ENCODE results near the gene CELF2. TPM values are rescaled to one million over a fixed set of nuclear protein-coding genes. Genes with fewer than 3 reads are reported as not detected.

CELF2 gene
- total and polyA plus RNA-seq, 9 of the 15 experiments (the other 6 are each of a cell fraction or from before 2014, with no cell fraction given): 4.0 to 20.3 (median 11.1) TPM

DNA sequence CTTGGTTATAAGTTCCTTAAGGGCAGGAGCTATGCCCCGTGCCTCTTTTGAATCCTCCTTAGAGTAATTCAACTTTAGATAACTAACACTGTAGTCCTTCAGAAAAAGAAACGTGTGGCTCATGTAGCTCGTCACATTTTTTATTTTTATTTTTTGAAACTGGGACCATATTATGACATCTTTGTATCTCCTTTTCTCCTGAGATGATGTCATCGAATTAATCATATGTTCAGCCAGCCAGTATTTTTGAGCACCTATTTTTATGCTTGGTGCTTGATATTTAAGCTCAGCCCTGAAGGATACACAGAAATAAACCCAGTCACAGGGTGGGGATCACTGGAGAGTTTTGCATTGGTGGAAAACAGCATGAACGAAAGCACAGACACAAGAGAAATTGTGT is 22.6 kb upstream of the CELF2 start:
- H3K27ac ChIP-seq (ENCODE audit: extremely low read depth, low read depth, low read length): no peak overlapping the region
- CTCF ChIA-PET (ENCODE audit: low intra/inter-chr PET ratio): no interaction called here
- no peak overlapping the region for H3K4me3 ChIP-seq
- TF ChIP-seq ATF3 (IDR thresholded peaks at IDR 0.05) (peak; percentile 36; the same call in 1 of the 2 replicates), ATF3 (CRISPR knock-in tag; conservative IDR thresholded peaks at IDR 0.05) (no peak), ZNF354B (CRISPR knock-in tag; IDR thresholded peaks at IDR 0.05) (no peak), SP1 (CRISPR knock-in tag; IDR thresholded peaks at IDR 0.05) (no peak), HDAC3 (IDR thresholded peaks at IDR 0.05; ENCODE audit: borderline replicate concordance, partially characterized antibody) (no peak), ID3 (CRISPR knock-in tag; IDR thresholded peaks at IDR 0.05) (no peak), ID3 (tag; IDR thresholded peaks at IDR 0.05) (no peak), PHF8 (IDR thresholded peaks at IDR 0.05; ENCODE audit: borderline replicate concordance, low read length) (no peak)
- BruUV-seq (replicated peaks): no TSS peak
- POLR2A ChIA-PET: no interaction called here
- no peaks in the 10 kb centered on the region for H3K27me3 ChIP-seq (ENCODE audit: control insufficient read depth in 2 of 2, insufficient read depth in 2 of 2, low read length in 2 of 2)
- no peaks in the 10 kb centered on the region for H3K4me1 ChIP-seq (replicated peaks in 1 of 2; ENCODE audit: control insufficient read depth in 2 of 2, insufficient read depth in 2 of 2, low read length in 2 of 2)
- no peak overlapping the region for H3K4me2 ChIP-seq (ENCODE audit: insufficient read depth, low read length)
- FAIRE-seq (no peak), ATAC-seq (no peak), DNase-seq (ENCODE audit: extremely low read depth in 1 of 4, low spot score in 3 of 4) (no peak)
- H3K36me3 ChIP-seq (ENCODE audit: control insufficient read depth, insufficient read depth, low read length): no peaks in the 10 kb centered on the region
- intact Hi-C loops (cut with micrococcal nuclease) (no loop called here), in situ Hi-C loops (cut with MboI) (no loop called here)
- no peaks in the 10 kb centered on the region for H3K9me1 ChIP-seq (ENCODE audit: control insufficient read depth, insufficient read depth, low read length)
- H3K9me3 ChIP-seq (replicated peaks; ENCODE audit: control insufficient read depth, insufficient read depth, low read depth, low read length): no peaks in the 10 kb centered on the region
- no peak overlapping the region for H3K9ac ChIP-seq (ENCODE audit: insufficient read depth in 1 of 2, low read depth in 2 of 2, low read length in 2 of 2)
- no peaks in the 10 kb centered on the region for H3K79me2 ChIP-seq (ENCODE audit: control insufficient read depth, insufficient read depth, low read length)
- no peaks in the 10 kb centered on the region for H4K20me1 ChIP-seq (replicated peaks; ENCODE audit: control insufficient read depth, insufficient read depth, low read length)
- no peak overlapping the region for H2AFZ ChIP-seq (ENCODE audit: low read depth, low read length)
- WGBS (ENCODE audit: insufficient coverage, low coverage, missing lambda C conversion rate): 2% methylated on average over 5 of the region's 5 CpGs

Measured in K562 (cell line).